K562 (cell line): Measurements from ENCODE around the gene PPP1R13B. TPM values are rescaled to one million over a fixed set of nuclear protein-coding genes. Genes with fewer than 3 reads are reported as not detected.

ENCODE experiments used
- BDP1 ChIP-seq: IDR thresholded peaks from 3 replicates; pipeline ENCODE4 v1.6.1; 2011; ENCODE audit not compliant: insufficient read length, insufficient read depth
- BRD4 ChIP-seq: fragments of 200-600 bp; sonication (generic); IDR thresholded peaks from 2 replicates; pipeline ENCODE4 v1.6.1; 2017; ENCODE audit warnings: inconsistent platforms
- MYC ChIP-seq, 2 experiments: fragments of 250-450 bp in 1 of 2; sonication (Bioruptor Pico) in 1 of 2; IDR thresholded peaks; 2 replicates each; pipeline versions ENCODE4 v1.5.1 to v1.6.1; 2012 to 2021; ENCODE audit warnings: low read depth in 2 of 2, borderline replicate concordance in 1 of 2, improper control_type of control experiment in 1 of 2, low read length in 1 of 2, mild to moderate bottlenecking in 1 of 2, moderate library complexity in 1 of 2
- POLR2B ChIP-seq: fragments of 450-650 bp; IDR thresholded peaks from 2 replicates; pipeline ENCODE4 v1.6.1; 2018; ENCODE audit warnings: low read depth; ENCODE audit not compliant: partially characterized antibody
- POLR3A ChIP-seq: IDR thresholded peaks from 2 replicates; pipeline ENCODE4 v1.6.1; 2011; ENCODE audit warnings: borderline replicate concordance, mild to moderate bottlenecking, moderate library complexity; ENCODE audit not compliant: insufficient read length, insufficient read depth; ENCODE audit errors: extremely low read depth
- RHOXF2B ChIP-seq: fragments of 250-450 bp; sonication (Bioruptor Pico); conservative IDR thresholded peaks from 2 replicates; pipeline ENCODE4 v1.5.1; 2021
- SP2 ChIP-seq: IDR thresholded peaks from 2 replicates; pipeline ENCODE4 v1.6.1; 2011; ENCODE audit warnings: mild to moderate bottlenecking, low read depth, low read length, moderate library complexity; ENCODE audit not compliant: poor library complexity, severe bottlenecking; ENCODE audit errors: extremely low read depth
- SUPT5H ChIP-seq: fragments of 450-650 bp; IDR thresholded peaks from 2 replicates; pipeline ENCODE4 v1.6.1; 2016
- XRCC3 ChIP-seq: fragments of 450-650 bp; IDR thresholded peaks from 2 replicates; pipeline ENCODE4 v1.6.1; 2017; ENCODE audit warnings: mild to moderate bottlenecking, moderate library complexity
- ZNF239 ChIP-seq: fragments of 250-450 bp; sonication (Bioruptor Pico); IDR thresholded peaks from 2 replicates; pipeline ENCODE4 v1.4.0; 2020; ENCODE audit warnings: mild to moderate bottlenecking
- ZNF445 ChIP-seq: fragments of 250-450 bp; sonication (Bioruptor Pico); IDR thresholded peaks from 2 replicates; pipeline ENCODE4 v1.4.0; 2020; ENCODE audit warnings: low read depth, mild to moderate bottlenecking, moderate library complexity
- ZNF561 ChIP-seq: fragments of 450-650 bp; formaldehyde crosslinking; conservative IDR thresholded peaks from 2 replicates; pipeline ENCODE4 v1.4.0; 2020; ENCODE audit warnings: mild to moderate bottlenecking, moderate library complexity
- polyA plus RNA-seq, 8 experiments: library from polyadenylated mRNA; depleted of rRNA in 4 of 8; stranded (reverse) in 5 of 8; unstranded in 3 of 8; fragments of >200 nt; fragmentation: Nextera tagmentation in 2 of 8; fragmentation: Illumina TruSeq in 1 of 8; extraction: Ambion mirVana in 2 of 8; extraction: Trizol in 1 of 8; gene quantifications; 2 replicates each; pipeline versions ENCODE4 v1.2.1 to v1.2.3, GENCODE V29; 2011 to 2014; ENCODE audit warnings: inconsistent platforms in 1 of 8, missing spikeins in 1 of 8
- total RNA-seq, 7 experiments: library from RNA; depleted of rRNA in 6 of 7; stranded (reverse); fragments of >200 nt in 6 of 7; fragmentation: Illumina TruSeq in 2 of 7; extraction: Trizol in 2 of 7; gene quantifications; 2 replicates each; pipeline versions ENCODE4 v1.2.1 to v1.2.3, GENCODE V29; 2011 to 2021; ENCODE audit warnings: low replicate concordance in 1 of 7
- TF ChIP-seq, protein P1 (sequence below): fragments of 200-800 bp; sonication (Bioruptor generic); IDR thresholded peaks from 2 replicates; pipeline ENCODE4 v1.6.1; 2017; ENCODE audit warnings: missing genetic modification characterization, missing compliant biosample characterization
- TF ChIP-seq, protein P2 (sequence below): sonication (generic); formaldehyde crosslinking; IDR thresholded peaks from 2 replicates; pipeline ENCODE4 v1.9.0; 2022; ENCODE audit warnings: mild to moderate bottlenecking, missing genetic modification reagents
- TF ChIP-seq, protein P3 (sequence below): fragments of 450-650 bp; IDR thresholded peaks from 2 replicates; pipeline ENCODE4 v1.6.1; 2016
- TF ChIP-seq, protein P4 (sequence below): sonication (generic); formaldehyde crosslinking; IDR thresholded peaks from 2 replicates; pipeline ENCODE4 v1.8.0; 2023; ENCODE audit warnings: mild to moderate bottlenecking, missing genetic modification reagents
- TF ChIP-seq, protein P5 (sequence below), 2 experiments: IDR thresholded peaks; 2 replicates each; pipeline ENCODE4 v1.6.1; 2011; ENCODE audit warnings: borderline replicate concordance in 1 of 2, control low read depth in 1 of 2, low read depth in 1 of 2, low read length in 1 of 2, mild to moderate bottlenecking in 1 of 2, mixed read lengths in 1 of 2, moderate library complexity in 1 of 2; ENCODE audit not compliant: insufficient read depth in 1 of 2, insufficient read length in 1 of 2, poor library complexity in 1 of 2, severe bottlenecking in 1 of 2; ENCODE audit errors: extremely low read depth in 1 of 2
- TF ChIP-seq, protein P6 (sequence below), 2 experiments: fragments of 450-650 bp in 1 of 2; IDR thresholded peaks; 2 replicates each; pipeline ENCODE4 v1.6.1; 2011 to 2017; ENCODE audit warnings: low read depth in 2 of 2, antibody characterized with exemption in 1 of 2, borderline replicate concordance in 1 of 2, low read length in 1 of 2, mild to moderate bottlenecking in 1 of 2, mixed read lengths in 1 of 2; ENCODE audit not compliant: control insufficient read depth in 1 of 2

PPP1R13B gene
- total and polyA plus RNA-seq, 9 of the 15 experiments (the other 6 are each of a cell fraction or from before 2014, with no cell fraction given): 0.03 to 1.7 (median 0.15) TPM

DNA sequence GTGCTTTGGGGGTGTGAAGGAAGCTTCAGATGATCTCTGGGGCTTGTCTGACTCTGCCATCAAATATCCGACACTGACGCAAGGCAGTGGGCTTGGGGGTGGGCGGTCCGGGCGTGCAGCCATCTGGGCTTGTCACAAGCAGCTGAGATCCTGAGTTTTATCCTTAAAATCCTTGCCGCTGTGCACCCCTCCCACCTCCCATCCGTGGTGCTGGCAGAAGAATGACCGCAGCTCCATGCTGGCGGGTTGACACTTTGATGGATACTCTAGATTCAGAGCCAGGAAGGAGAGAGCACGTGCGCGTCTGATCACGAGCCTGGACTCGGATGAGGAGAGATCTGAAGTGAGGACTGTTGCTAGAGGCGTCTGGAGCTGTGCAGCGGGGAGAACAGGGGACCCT, 128.8 kb downstream of the PPP1R13B start (continued):
- TF ChIP-seq, protein P1, sequence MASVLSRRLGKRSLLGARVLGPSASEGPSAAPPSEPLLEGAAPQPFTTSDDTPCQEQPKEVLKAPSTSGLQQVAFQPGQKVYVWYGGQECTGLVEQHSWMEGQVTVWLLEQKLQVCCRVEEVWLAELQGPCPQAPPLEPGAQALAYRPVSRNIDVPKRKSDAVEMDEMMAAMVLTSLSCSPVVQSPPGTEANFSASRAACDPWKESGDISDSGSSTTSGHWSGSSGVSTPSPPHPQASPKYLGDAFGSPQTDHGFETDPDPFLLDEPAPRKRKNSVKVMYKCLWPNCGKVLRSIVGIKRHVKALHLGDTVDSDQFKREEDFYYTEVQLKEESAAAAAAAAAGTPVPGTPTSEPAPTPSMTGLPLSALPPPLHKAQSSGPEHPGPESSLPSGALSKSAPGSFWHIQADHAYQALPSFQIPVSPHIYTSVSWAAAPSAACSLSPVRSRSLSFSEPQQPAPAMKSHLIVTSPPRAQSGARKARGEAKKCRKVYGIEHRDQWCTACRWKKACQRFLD (CRISPR knock-in tag): no peak
- TF ChIP-seq, protein P2, sequence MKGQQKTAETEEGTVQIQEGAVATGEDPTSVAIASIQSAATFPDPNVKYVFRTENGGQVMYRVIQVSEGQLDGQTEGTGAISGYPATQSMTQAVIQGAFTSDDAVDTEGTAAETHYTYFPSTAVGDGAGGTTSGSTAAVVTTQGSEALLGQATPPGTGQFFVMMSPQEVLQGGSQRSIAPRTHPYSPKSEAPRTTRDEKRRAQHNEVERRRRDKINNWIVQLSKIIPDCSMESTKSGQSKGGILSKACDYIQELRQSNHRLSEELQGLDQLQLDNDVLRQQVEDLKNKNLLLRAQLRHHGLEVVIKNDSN: 0 out of 2 replicates have a peak, but pooled peaks have one; percentile 24
- TF ChIP-seq SUPT5H: no peak
- no peak for TF ChIP-seq POLR3A
- TF ChIP-seq BRD4: no peak
- TF ChIP-seq, protein P3, sequence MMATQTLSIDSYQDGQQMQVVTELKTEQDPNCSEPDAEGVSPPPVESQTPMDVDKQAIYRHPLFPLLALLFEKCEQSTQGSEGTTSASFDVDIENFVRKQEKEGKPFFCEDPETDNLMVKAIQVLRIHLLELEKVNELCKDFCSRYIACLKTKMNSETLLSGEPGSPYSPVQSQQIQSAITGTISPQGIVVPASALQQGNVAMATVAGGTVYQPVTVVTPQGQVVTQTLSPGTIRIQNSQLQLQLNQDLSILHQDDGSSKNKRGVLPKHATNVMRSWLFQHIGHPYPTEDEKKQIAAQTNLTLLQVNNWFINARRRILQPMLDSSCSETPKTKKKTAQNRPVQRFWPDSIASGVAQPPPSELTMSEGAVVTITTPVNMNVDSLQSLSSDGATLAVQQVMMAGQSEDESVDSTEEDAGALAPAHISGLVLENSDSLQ: peak; percentile 33; the same call in 1 of the 2 replicates
- no peak for TF ChIP-seq POLR2B
- no peak for TF ChIP-seq ZNF239 (CRISPR knock-in tag)
- TF ChIP-seq MYC (IDR thresholded peaks at IDR 0.05; ENCODE audit: low read depth, low read length): 0 out of 2 replicates have a peak, but pooled peaks have one; percentile 52
- TF ChIP-seq MYC (CRISPR knock-in tag; IDR thresholded peaks at IDR 0.05; ENCODE audit: borderline replicate concordance, low read depth): no peak
- TF ChIP-seq, protein P4, sequence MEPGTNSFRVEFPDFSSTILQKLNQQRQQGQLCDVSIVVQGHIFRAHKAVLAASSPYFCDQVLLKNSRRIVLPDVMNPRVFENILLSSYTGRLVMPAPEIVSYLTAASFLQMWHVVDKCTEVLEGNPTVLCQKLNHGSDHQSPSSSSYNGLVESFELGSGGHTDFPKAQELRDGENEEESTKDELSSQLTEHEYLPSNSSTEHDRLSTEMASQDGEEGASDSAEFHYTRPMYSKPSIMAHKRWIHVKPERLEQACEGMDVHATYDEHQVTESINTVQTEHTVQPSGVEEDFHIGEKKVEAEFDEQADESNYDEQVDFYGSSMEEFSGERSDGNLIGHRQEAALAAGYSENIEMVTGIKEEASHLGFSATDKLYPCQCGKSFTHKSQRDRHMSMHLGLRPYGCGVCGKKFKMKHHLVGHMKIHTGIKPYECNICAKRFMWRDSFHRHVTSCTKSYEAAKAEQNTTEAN: no peak
- TF ChIP-seq, protein P5, sequence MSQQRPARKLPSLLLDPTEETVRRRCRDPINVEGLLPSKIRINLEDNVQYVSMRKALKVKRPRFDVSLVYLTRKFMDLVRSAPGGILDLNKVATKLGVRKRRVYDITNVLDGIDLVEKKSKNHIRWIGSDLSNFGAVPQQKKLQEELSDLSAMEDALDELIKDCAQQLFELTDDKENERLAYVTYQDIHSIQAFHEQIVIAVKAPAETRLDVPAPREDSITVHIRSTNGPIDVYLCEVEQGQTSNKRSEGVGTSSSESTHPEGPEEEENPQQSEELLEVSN (IDR thresholded peaks at IDR 0.05; ENCODE audit: borderline replicate concordance in 1 of 2, extremely low read depth in 1 of 2, insufficient read depth in 1 of 2, insufficient read length in 1 of 2, low read depth in 1 of 2, low read length in 1 of 2, poor library complexity in 1 of 2, severe bottlenecking in 1 of 2): peak in 1 of 2 experiments; percentile 9
- no peak for TF ChIP-seq ZNF445 (CRISPR knock-in tag)
- TF ChIP-seq, protein P6, sequence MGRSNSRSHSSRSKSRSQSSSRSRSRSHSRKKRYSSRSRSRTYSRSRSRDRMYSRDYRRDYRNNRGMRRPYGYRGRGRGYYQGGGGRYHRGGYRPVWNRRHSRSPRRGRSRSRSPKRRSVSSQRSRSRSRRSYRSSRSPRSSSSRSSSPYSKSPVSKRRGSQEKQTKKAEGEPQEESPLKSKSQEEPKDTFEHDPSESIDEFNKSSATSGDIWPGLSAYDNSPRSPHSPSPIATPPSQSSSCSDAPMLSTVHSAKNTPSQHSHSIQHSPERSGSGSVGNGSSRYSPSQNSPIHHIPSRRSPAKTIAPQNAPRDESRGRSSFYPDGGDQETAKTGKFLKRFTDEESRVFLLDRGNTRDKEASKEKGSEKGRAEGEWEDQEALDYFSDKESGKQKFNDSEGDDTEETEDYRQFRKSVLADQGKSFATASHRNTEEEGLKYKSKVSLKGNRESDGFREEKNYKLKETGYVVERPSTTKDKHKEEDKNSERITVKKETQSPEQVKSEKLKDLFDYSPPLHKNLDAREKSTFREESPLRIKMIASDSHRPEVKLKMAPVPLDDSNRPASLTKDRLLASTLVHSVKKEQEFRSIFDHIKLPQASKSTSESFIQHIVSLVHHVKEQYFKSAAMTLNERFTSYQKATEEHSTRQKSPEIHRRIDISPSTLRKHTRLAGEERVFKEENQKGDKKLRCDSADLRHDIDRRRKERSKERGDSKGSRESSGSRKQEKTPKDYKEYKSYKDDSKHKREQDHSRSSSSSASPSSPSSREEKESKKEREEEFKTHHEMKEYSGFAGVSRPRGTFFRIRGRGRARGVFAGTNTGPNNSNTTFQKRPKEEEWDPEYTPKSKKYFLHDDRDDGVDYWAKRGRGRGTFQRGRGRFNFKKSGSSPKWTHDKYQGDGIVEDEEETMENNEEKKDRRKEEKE (IDR thresholded peaks at IDR 0.05; ENCODE audit: borderline replicate concordance in 1 of 2, control insufficient read depth in 1 of 2, low read depth in 2 of 2, low read length in 1 of 2): no peak
- no peak for TF ChIP-seq BDP1
- no peak for TF ChIP-seq RHOXF2B (CRISPR knock-in tag)
- no peak for TF ChIP-seq ZNF561 (CRISPR knock-in tag)
- no peak for TF ChIP-seq XRCC3
- TF ChIP-seq SP2: no peak
